ENCODE measurements around the gene FYB1.

- TF ChIP-seq CREB1 (IDR thresholded peaks at IDR 0.05; ENCODE audit: low read depth) (no peak), RAD21 (IDR thresholded peaks at IDR 0.05; ENCODE audit: low read depth) (no peak), EGR1 (IDR thresholded peaks at IDR 0.05) (no peak), TCF12 (IDR thresholded peaks at IDR 0.05; ENCODE audit: low read depth) (no peak), NFIC (IDR thresholded peaks at IDR 0.05) (no peak)
These were observed 115.1 kb downstream of the FYB1 start for GRCh38 chr5:39104221-39104620.

Measured in Ishikawa (cell line).